Measurements from ENCODE around the gene OR10AD1. TPM values are rescaled to one million over a fixed set of nuclear protein-coding genes. Genes with fewer than 3 reads are reported as not detected.

Gene OR10AD1, protein sequence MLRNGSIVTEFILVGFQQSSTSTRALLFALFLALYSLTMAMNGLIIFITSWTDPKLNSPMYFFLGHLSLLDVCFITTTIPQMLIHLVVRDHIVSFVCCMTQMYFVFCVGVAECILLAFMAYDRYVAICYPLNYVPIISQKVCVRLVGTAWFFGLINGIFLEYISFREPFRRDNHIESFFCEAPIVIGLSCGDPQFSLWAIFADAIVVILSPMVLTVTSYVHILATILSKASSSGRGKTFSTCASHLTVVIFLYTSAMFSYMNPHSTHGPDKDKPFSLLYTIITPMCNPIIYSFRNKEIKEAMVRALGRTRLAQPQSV
- total RNA-seq = not detected in 2 replicates
- polyA plus RNA-seq = not detected in 2 replicates
- polyA plus RNA-seq (2012) = not detected in 2 replicates
- polyA minus RNA-seq (ENCODE audit: low replicate concordance) = not detected in 2 replicates

GRCh38 chr12:48203192-48203591 is at the start of gene OR10AD1:
Gene OR10AD1, minus strand, starts transcription at chr12:48203292. Its CDS starts 0 bp downstream, at chr12:48203292.
- Histone ChIP-seq H3K9ac (ENCODE audit: insufficient read depth, low read length) (no peak within 1 kb of the TSS), H3K36me3 (ENCODE audit: control insufficient read depth, insufficient read depth, low read length) (no peaks in the 10 kb centered on the region), H3K27me3 (ENCODE audit: control insufficient read depth, insufficient read depth, low read length) (no peaks in the 10 kb centered on the region), H3K4me2 (ENCODE audit: extremely low read depth, insufficient read depth, low read length) (no peak within 1 kb of the TSS), H3K9me3 (ENCODE audit: control insufficient read depth, insufficient read depth, low read depth, low read length) (no peaks in the 10 kb centered on the region), H3K4me1 (ENCODE audit: control insufficient read depth, extremely low read depth, insufficient read depth, low read length) (peaks cover 2% of the 10 kb centered on the region), H3K27ac (ENCODE audit: insufficient read depth, low read length) (no peak within 1 kb of the TSS), H4K20me1 (ENCODE audit: control insufficient read depth, extremely low read depth, insufficient read depth, low read length) (no peaks in the 10 kb centered on the region), H3K4me3 (replicated peaks in 1 of 4; ENCODE audit: control extremely low read depth in 1 of 4, insufficient read depth in 1 of 4, low read depth in 3 of 4, low read length in 4 of 4) (no peak within 1 kb of the TSS), H2AFZ (ENCODE audit: low read length) (no peak within 1 kb of the TSS), H3K79me2 (ENCODE audit: control insufficient read depth, insufficient read depth, low read length) (no peaks in the 10 kb centered on the region)
- DNase-seq (ENCODE audit: low read depth in 2 of 2) = no peak
- TF ChIP-seq EZH2 (IDR thresholded peaks at IDR 0.05; ENCODE audit: low read length, missing control alignments) (no peak), CTCF (conservative IDR thresholded peaks at IDR 0.05 in 1 of 2, IDR thresholded peaks at IDR 0.05 in 1 of 2; ENCODE audit: low read depth in 1 of 2, low read length in 2 of 2) (no peak)

GRCh38 chr12:48247181-48247966 is 44.3 kb upstream of the OR10AD1 start:
- Histone ChIP-seq H3K36me3 (ENCODE audit: control insufficient read depth, insufficient read depth, low read length) (no peaks in the 10 kb centered on the region), H3K79me2 (ENCODE audit: control insufficient read depth, insufficient read depth, low read length) (no peaks in the 10 kb centered on the region), H2AFZ (ENCODE audit: low read length) (no peak overlapping the region), H3K4me2 (ENCODE audit: extremely low read depth, insufficient read depth, low read length) (no peak overlapping the region), H3K27ac (ENCODE audit: insufficient read depth, low read length) (no peak overlapping the region), H3K4me1 (ENCODE audit: control insufficient read depth, extremely low read depth, insufficient read depth, low read length) (no peaks in the 10 kb centered on the region), H3K9ac (ENCODE audit: insufficient read depth, low read length) (no peak overlapping the region), H3K27me3 (ENCODE audit: control insufficient read depth, insufficient read depth, low read length) (peaks cover 11% of the 10 kb centered on the region), H4K20me1 (ENCODE audit: control insufficient read depth, extremely low read depth, insufficient read depth, low read length) (no peaks in the 10 kb centered on the region), H3K9me3 (ENCODE audit: control insufficient read depth, insufficient read depth, low read depth, low read length) (no peaks in the 10 kb centered on the region), H3K4me3 (replicated peaks in 1 of 4; ENCODE audit: control extremely low read depth in 1 of 4, insufficient read depth in 1 of 4, low read depth in 3 of 4, low read length in 4 of 4) (no peak overlapping the region)
- TF ChIP-seq EZH2 (IDR thresholded peaks at IDR 0.05; ENCODE audit: low read length, missing control alignments) = no peak
- DNase-seq (ENCODE audit: low read depth in 2 of 2) = no peak

- Histone ChIP-seq H3K36me3 (ENCODE audit: control insufficient read depth, insufficient read depth, low read length) (no peaks in the 10 kb centered on the region), H2AFZ (ENCODE audit: low read length) (no peak overlapping the region), H3K27me3 (ENCODE audit: control insufficient read depth, insufficient read depth, low read length) (no peaks in the 10 kb centered on the region), H3K79me2 (ENCODE audit: control insufficient read depth, insufficient read depth, low read length) (no peaks in the 10 kb centered on the region), H3K4me1 (ENCODE audit: control insufficient read depth, extremely low read depth, insufficient read depth, low read length) (no peaks in the 10 kb centered on the region), H3K4me2 (ENCODE audit: extremely low read depth, insufficient read depth, low read length) (no peak overlapping the region), H3K9ac (ENCODE audit: insufficient read depth, low read length) (no peak overlapping the region), H3K4me3 (replicated peaks in 1 of 4; ENCODE audit: control extremely low read depth in 1 of 4, insufficient read depth in 1 of 4, low read depth in 3 of 4, low read length in 4 of 4) (no peak overlapping the region), H3K9me3 (ENCODE audit: control insufficient read depth, insufficient read depth, low read depth, low read length) (no peaks in the 10 kb centered on the region), H3K27ac (ENCODE audit: insufficient read depth, low read length) (no peak overlapping the region), H4K20me1 (ENCODE audit: control insufficient read depth, extremely low read depth, insufficient read depth, low read length) (no peaks in the 10 kb centered on the region)
- TF ChIP-seq EZH2 (IDR thresholded peaks at IDR 0.05; ENCODE audit: low read length, missing control alignments) (no peak), CTCF (conservative IDR thresholded peaks at IDR 0.05 in 1 of 2, IDR thresholded peaks at IDR 0.05 in 1 of 2; ENCODE audit: low read depth in 1 of 2, low read length in 2 of 2) (no peak)
- DNase-seq (ENCODE audit: low read depth in 2 of 2) = no peak
Observed at GRCh38 chr12:48237162-48237561, 34.1 kb upstream of the OR10AD1 start.

Measured in fibroblast of lung (primary cell).